Measurements from ENCODE around the gene AKR1B15. TPM values are rescaled to one million over a fixed set of nuclear protein-coding genes. Genes with fewer than 3 reads are reported as not detected.

The AKR1B15 gene
- total and polyA plus RNA-seq, 9 of the 15 experiments (the other 6 are each of a cell fraction or from before 2014, with no cell fraction given): not detected

DNA sequence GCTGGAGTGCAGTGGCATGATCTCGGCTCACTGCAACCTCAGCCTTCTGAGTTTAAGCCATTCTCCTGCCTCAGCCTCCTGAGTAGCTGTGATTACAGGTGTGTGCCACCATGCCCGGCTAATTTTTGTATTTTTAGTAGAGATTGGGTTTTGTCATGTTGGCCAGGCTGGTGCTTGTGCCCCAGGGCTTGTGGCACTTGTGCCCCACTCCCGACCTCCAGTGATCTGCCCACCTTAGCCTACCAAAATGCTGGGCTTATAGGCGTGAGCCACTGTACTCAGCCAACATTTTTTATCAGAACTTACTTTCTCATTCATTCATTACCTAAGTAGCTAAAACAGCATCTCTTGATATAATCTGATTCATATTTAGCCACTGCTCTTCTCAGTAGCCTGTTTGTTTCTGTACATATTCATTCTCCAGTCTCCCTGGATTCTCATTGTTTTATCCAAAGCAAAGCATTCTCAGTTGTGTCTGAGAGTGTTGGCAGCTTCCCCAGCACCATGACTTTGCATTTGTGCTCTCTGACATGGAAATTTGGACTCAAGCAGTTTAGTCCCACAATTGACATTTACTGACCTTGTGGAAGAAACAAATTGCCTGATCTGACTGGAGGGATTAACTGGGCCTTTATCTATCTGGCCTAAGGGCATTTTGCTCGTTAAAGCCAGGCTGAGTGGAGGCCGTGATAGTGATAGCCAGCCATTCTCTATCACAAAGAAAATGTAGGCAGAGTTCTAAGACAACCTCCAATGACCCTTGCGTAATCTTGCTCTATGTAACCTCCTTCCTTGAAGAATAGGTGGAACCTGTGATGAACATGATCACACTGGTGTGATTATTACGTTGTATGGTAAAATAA lies 44.9 kb downstream of the AKR1B15 start (continued):
- TF ChIP-seq COPS2 (conservative IDR thresholded peaks at IDR 0.05) (no peak), NCOR1 (IDR thresholded peaks at IDR 0.05) (peak; percentile 85), TCF3 (CRISPR knock-in tag; IDR thresholded peaks at IDR 0.05) (peak; percentile 75), ZNF436 (CRISPR knock-in tag; IDR thresholded peaks at IDR 0.05) (no peak), KLF13 (tag; IDR thresholded peaks at IDR 0.05; ENCODE audit: borderline replicate concordance, low read depth) (no peak), PHB (CRISPR knock-in tag; IDR thresholded peaks at IDR 0.05) (no peak), GTF2F1 (IDR thresholded peaks at IDR 0.05; ENCODE audit: low read depth, low read length) (no peak), FOXA1 (IDR thresholded peaks at IDR 0.05; ENCODE audit: borderline replicate concordance) (no peak), TAF15 (IDR thresholded peaks at IDR 0.05; ENCODE audit: low read depth, low read length) (no peak), PTRF (tag; IDR thresholded peaks at IDR 0.05) (no peak), SRSF9 (IDR thresholded peaks at IDR 0.05; ENCODE audit: borderline replicate concordance, low read depth, low read length) (no peak), HDGF (IDR thresholded peaks at IDR 0.05) (no peak), MAZ (CRISPR knock-in tag; conservative IDR thresholded peaks at IDR 0.05 in 1 of 2, IDR thresholded peaks at IDR 0.05 in 1 of 2) (no peak), DACH1 (IDR thresholded peaks at IDR 0.05; ENCODE audit: partially characterized antibody) (no peak), PHF8 (IDR thresholded peaks at IDR 0.05; ENCODE audit: borderline replicate concordance, low read length) (no peak), ZNF551 (CRISPR knock-in tag; IDR thresholded peaks at IDR 0.05) (no peak), ILK (tag; IDR thresholded peaks at IDR 0.05; ENCODE audit: borderline replicate concordance, low read depth) (no peak), PHB2 (IDR thresholded peaks at IDR 0.05; ENCODE audit: low read depth) (no peak)
- TF ChIP-seq, protein P1, sequence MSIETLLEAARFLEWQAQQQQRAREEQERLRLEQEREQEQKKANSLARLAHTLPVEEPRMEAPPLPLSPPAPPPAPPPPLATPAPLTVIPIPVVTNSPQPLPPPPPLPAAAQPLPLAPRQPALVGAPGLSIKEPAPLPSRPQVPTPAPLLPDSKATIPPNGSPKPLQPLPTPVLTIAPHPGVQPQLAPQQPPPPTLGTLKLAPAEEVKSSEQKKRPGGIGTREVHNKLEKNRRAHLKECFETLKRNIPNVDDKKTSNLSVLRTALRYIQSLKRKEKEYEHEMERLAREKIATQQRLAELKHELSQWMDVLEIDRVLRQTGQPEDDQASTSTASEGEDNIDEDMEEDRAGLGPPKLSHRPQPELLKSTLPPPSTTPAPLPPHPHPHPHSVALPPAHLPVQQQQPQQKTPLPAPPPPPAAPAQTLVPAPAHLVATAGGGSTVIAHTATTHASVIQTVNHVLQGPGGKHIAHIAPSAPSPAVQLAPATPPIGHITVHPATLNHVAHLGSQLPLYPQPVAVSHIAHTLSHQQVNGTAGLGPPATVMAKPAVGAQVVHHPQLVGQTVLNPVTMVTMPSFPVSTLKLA (conservative IDR thresholded peaks at IDR 0.05): peak in 1 of 2 experiments; percentile 69; a peak in 2 of 4 replicates
- TF ChIP-seq, protein P2, sequence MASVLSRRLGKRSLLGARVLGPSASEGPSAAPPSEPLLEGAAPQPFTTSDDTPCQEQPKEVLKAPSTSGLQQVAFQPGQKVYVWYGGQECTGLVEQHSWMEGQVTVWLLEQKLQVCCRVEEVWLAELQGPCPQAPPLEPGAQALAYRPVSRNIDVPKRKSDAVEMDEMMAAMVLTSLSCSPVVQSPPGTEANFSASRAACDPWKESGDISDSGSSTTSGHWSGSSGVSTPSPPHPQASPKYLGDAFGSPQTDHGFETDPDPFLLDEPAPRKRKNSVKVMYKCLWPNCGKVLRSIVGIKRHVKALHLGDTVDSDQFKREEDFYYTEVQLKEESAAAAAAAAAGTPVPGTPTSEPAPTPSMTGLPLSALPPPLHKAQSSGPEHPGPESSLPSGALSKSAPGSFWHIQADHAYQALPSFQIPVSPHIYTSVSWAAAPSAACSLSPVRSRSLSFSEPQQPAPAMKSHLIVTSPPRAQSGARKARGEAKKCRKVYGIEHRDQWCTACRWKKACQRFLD (CRISPR knock-in tag; IDR thresholded peaks at IDR 0.05): no peak
- TF ChIP-seq, protein P3, sequence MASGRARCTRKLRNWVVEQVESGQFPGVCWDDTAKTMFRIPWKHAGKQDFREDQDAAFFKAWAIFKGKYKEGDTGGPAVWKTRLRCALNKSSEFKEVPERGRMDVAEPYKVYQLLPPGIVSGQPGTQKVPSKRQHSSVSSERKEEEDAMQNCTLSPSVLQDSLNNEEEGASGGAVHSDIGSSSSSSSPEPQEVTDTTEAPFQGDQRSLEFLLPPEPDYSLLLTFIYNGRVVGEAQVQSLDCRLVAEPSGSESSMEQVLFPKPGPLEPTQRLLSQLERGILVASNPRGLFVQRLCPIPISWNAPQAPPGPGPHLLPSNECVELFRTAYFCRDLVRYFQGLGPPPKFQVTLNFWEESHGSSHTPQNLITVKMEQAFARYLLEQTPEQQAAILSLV (tag; IDR thresholded peaks at IDR 0.05): 0 out of 2 replicates have a peak, but pooled peaks have one; percentile 51
- TF ChIP-seq, protein P4, sequence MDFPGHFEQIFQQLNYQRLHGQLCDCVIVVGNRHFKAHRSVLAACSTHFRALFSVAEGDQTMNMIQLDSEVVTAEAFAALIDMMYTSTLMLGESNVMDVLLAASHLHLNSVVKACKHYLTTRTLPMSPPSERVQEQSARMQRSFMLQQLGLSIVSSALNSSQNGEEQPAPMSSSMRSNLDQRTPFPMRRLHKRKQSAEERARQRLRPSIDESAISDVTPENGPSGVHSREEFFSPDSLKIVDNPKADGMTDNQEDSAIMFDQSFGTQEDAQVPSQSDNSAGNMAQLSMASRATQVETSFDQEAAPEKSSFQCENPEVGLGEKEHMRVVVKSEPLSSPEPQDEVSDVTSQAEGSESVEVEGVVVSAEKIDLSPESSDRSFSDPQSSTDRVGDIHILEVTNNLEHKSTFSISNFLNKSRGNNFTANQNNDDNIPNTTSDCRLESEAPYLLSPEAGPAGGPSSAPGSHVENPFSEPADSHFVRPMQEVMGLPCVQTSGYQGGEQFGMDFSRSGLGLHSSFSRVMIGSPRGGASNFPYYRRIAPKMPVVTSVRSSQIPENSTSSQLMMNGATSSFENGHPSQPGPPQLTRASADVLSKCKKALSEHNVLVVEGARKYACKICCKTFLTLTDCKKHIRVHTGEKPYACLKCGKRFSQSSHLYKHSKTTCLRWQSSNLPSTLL (IDR thresholded peaks at IDR 0.05): no peak

All from K562 (cell line).